Natural killer cell treated with Interleukin-12 subunit alpha and Interleukin-12 subunit beta and Interleukin-15 and Interleukin-18, amount 100 ng/mL, for 72 hours (primary cell): Measurements from ENCODE around the gene E2F3. TPM values are rescaled to one million over a fixed set of nuclear protein-coding genes. Genes with fewer than 3 reads are reported as not detected.
"Not testable (repeated sequence)": the region's sequence is repeated elsewhere in the genome, so short reads cannot be mapped to it uniquely, and the experiment has no call there.

Source experiments
- ATAC-seq, 2 donors: fragments of 150-1000 bp; cut with Tn5 transposase in 1 of 2; sonication (Bioruptor Pico), chemical (Tn5 transposase) in 1 of 2; 2 replicates each; pipeline ENCODE4 v1.10.0; 2021
- DNase-seq: peaks from one replicate; pipeline ENCODE4 v3.0.0; 2022; ENCODE audit warnings: low spot score
- H3K27ac Mint-ChIP-seq, 2 donors: 1 replicate in 1 of 2; 2 replicates in 1 of 2; pipeline ENCODE4 v1.8.0; 2022; ENCODE audit warnings: mixed read lengths in 2 of 2, mild to moderate bottlenecking in 1 of 2, moderate library complexity in 1 of 2
- H3K27me3 Mint-ChIP-seq, 2 donors: 1 replicate in 1 of 2; 2 replicates in 1 of 2; pipeline ENCODE4 v1.8.0; 2022; ENCODE audit warnings: mixed read lengths in 2 of 2
- H3K36me3 Mint-ChIP-seq: one replicate; pipeline ENCODE4 v1.8.0; 2022; ENCODE audit warnings: mixed read lengths
- H3K4me1 Mint-ChIP-seq, 2 donors: 1 replicate in 1 of 2; 2 replicates in 1 of 2; pipeline ENCODE4 v1.8.0; 2022; ENCODE audit warnings: low read depth in 2 of 2, mixed read lengths in 2 of 2, mild to moderate bottlenecking in 1 of 2
- H3K4me3 Mint-ChIP-seq: one replicate; pipeline ENCODE4 v1.8.0; 2022; ENCODE audit warnings: mixed read lengths
- H3K9me3 Mint-ChIP-seq: 2 replicates; pipeline ENCODE4 v1.8.0; 2022; ENCODE audit warnings: mixed read lengths
- total RNA-seq, 2 donors: library from RNA; stranded (reverse); gene quantifications; one replicate each; pipeline ENCODE4 v1.2.3, GENCODE V29; 2022

The E2F3 gene
- total RNA-seq, 2 donors from 2014 or later, result 24.2 to 37.4 TPM

DNA sequence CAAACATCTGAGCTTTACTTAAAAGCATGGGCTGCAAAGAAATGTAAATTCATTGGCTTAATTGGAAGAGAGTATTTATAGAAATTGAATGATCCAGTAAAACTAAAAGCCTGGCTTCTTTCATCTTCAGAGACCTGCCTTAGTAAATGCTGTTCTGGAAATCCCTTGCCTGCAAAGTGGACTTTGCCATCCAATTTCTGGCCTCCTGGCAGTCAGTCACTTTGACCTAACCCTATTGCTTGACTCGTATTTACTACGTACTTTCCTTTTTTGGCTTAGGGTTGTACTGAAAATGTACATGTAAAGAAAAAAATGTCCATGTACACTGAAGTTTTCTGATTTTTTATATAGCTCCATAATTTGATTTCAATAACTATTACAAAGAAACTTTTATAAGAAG is 47.1 kb downstream of the E2F3 start:
- H3K9me3 Mint-ChIP-seq, result no peaks in the 10 kb centered on the region
- DNase-seq (no peak), ATAC-seq (no peak)
- peaks cover 8% of the 10 kb centered on the region for H3K36me3 Mint-ChIP-seq
- no peaks in the 10 kb centered on the region for H3K27me3 Mint-ChIP-seq
- no peak overlapping the region for H3K27ac Mint-ChIP-seq
- H3K4me1 Mint-ChIP-seq, result peaks cover 36 to 42% of the 10 kb centered on the region in 2 donors
- H3K4me3 Mint-ChIP-seq, result no peak overlapping the region

DNA sequence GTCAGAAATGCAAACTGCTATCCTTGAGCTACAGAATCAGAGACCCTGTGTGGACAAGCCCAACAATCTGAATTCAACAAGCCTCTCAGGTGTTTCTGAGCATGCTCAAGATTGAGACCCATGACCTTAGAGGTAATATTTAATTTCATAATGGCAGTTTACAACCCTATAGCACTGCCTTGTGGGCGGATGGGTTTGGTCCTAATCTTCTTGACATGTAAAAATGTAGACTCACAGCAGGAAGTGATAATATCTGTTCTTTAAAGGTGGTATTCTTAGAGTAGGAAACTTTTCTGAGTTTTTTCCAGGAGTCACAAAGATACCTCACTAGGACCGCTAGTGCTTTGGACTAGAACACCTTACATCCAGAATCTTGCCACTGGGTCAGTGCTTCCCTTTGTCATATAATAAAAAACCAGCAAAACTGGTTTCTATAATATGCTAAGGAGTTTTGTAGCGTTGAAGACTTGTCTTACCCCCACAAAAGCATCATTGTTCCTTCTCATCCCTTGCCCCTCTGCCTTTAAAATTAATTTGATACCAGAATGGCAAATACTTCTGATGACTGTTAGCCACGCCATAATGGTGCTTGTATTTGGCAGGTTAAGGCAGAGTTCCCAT is 52.6 kb downstream of the E2F3 start:
- Mint-ChIP-seq H3K27me3 (no peaks in the 10 kb centered on the region), H3K9me3 (no peaks in the 10 kb centered on the region), H3K36me3 (no peaks in the 10 kb centered on the region), H3K27ac (peak overlapping the region in 1 of 2 donors; percentile 78), H3K4me1 (peaks cover 28 to 45% of the 10 kb centered on the region in 2 donors), H3K4me3 (no peak overlapping the region)
- no peak for ATAC-seq
- DNase-seq, result no peak

DNA sequence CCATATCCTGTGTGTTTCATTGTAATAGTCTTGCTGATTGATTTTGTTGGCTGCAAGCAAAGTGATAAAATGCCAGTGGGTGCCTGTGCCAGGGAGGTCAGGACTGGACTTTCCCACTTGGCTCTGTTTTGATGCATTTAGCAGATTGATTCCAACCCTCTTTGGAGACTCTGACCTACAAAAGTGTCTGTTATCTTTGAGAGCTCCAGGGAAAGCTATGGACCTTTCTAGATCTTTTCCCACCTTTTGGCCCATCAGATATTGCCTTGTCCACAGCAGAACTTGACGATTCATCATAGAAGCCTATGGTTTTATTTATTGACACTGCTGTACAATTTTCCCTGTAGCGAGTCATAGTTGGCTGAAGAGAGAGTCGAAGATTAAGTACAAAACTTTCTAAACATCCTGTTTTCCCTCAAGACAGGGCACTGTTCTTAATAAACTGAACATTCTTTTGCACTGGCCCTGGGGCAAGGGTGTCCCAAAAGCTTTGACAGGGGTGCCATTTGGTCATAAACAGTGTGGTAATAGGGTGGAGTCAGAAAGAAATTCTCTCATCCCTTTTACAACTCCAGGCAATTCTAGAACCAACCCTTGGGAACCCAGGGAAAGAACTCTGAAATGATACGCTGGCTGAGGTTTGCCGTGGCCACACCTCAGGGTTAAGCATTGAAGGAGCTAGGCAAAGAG is 53.7 kb downstream of the E2F3 start:
- Mint-ChIP-seq H3K36me3 (no peaks in the 10 kb centered on the region), H3K27me3 (no peaks in the 10 kb centered on the region), H3K4me3 (no peak overlapping the region), H3K4me1 (peaks cover 33 to 40% of the 10 kb centered on the region in 2 donors), H3K27ac (peak overlapping the region in 1 of 2 donors; percentile 52), H3K9me3 (no peaks in the 10 kb centered on the region)
- no peak for ATAC-seq
- no peak for DNase-seq

DNA sequence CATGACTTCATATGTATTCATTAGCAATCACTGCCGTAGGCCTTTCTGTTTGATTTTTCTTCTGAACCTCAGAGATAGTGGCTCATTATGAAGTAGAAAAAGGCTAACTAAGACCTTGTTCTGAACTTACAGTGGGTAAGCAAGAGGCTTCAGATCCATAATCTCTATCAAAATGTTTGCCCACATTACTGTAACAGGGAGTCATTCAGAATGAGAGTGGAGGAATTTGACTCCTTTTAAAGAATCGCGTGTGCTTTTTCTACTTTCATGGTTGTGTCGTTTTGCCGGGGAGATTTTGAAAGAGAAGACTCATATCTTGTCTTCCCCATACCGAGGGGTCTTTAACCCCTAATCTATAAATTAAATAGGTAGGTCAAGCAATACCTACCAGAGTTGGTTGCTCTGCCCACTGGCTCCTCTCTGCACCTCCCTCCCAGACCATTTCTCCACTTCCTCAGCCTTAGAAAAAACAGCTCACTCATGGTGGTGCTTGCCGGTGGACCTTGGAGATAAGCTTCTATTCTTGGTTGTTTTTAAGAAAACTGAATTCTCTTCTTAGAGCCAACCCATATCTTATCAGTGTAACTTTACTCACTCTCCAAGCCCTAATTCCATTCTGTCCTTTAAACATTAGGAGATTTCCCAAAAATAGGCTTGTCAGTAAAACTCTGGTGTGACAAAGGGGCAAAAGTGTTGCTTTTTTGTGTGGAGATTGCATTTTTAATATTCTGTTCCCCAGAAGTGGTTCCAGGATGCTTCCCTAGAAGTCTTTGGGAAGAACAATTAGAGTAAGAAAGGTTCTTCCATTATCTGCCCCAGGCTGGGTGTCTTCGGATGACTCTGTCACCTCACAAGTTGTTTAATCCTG is 56.6 kb downstream of the E2F3 start:
- Mint-ChIP-seq H3K27me3 (no peaks in the 10 kb centered on the region), H3K27ac (peak overlapping the region in 1 of 2 donors; percentile 55), H3K36me3 (no peaks in the 10 kb centered on the region)

DNA sequence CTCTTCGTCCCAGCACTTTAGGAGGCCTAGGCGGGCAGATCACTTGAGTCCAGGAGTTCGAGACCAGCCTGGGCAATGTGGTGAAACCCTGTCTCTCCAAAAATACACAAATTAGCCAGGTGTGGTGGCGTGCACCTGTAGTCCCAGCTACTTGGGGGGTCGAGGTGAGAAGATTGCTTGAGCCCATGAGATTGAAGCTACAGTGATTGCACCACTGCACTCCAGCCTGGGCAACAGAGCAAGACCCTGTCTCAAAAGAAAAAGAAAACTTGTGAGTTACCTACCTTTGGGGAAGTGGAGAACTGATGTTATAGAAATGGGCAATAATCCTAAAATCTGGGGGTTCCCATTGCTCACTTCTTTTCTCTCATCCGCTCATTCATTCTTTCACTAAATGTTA is 58.0 kb downstream of the E2F3 start:
- Mint-ChIP-seq H3K9me3 (no peaks in the 10 kb centered on the region), H3K4me1 (peaks cover 23 to 26% of the 10 kb centered on the region in 2 donors), H3K4me3 (no peak overlapping the region), H3K27ac (no peak overlapping the region), H3K27me3 (no peaks in the 10 kb centered on the region), H3K36me3 (no peaks in the 10 kb centered on the region)
- ATAC-seq, result no peak
- DNase-seq, result no peak

More for the DNA sequence above, 56.6 kb downstream of the E2F3 start:
- no peak overlapping the region for H3K4me3 Mint-ChIP-seq
- H3K9me3 Mint-ChIP-seq, result no peaks in the 10 kb centered on the region
- peaks cover 23 to 29% of the 10 kb centered on the region in 2 donors for H3K4me1 Mint-ChIP-seq
- ATAC-seq (no peak), DNase-seq (no peak)

DNA sequence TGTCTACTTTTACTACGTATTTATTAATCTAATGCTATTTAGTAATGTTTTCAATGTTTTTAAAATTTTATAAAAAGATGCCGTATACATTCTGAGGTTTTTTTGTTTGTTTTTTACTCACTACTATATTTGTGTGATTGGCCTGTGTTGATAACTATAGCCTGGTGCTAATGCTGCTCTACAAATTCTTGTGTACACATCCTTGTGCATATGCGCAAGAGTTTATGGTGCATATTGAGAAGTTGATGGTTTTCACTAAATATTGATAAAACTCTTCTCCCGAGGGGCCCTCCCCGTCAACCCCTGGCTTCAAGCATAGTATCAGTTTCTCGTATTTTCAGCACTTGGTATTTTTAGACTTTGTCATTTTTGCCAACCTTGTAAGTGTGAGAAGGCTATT is 59.9 kb downstream of the E2F3 start:
- no peak for DNase-seq
- H3K4me1 Mint-ChIP-seq, result peaks cover 20 to 23% of the 10 kb centered on the region in 2 donors
- H3K9me3 Mint-ChIP-seq, result no peaks in the 10 kb centered on the region
- H3K27ac Mint-ChIP-seq, result no peak overlapping the region
- no peak overlapping the region for H3K4me3 Mint-ChIP-seq
- no peaks in the 10 kb centered on the region for H3K27me3 Mint-ChIP-seq
- ATAC-seq, result no peak
- no peaks in the 10 kb centered on the region for H3K36me3 Mint-ChIP-seq

DNA sequence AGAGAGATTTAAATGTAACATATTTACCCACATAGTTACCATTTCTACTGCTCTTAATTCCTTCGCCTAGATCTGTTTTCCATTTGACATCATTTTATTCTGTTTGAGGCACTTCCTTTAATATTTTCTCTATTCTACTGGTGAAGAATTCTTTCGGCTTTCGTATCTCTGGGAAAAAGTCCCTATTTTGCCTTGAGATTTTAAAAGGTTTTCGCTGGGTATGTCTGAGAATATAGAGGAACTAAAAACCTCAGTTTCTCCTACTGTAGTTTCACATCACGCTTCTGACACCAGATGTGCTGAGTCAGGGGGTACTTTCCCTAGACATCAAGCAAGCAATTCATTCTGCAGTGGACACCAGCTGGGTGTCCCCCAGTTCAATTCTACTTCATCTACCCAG is 61.7 kb downstream of the E2F3 start:
- H3K4me3 Mint-ChIP-seq, result no peak overlapping the region
- H3K4me1 Mint-ChIP-seq, result peaks cover 33 to 36% of the 10 kb centered on the region in 2 donors
- no peak for ATAC-seq
- no peak for DNase-seq
- H3K27me3 Mint-ChIP-seq, result no peaks in the 10 kb centered on the region
- no peaks in the 10 kb centered on the region for H3K9me3 Mint-ChIP-seq
- H3K36me3 Mint-ChIP-seq, result no peaks in the 10 kb centered on the region
- H3K27ac Mint-ChIP-seq, result no peak overlapping the region

DNA sequence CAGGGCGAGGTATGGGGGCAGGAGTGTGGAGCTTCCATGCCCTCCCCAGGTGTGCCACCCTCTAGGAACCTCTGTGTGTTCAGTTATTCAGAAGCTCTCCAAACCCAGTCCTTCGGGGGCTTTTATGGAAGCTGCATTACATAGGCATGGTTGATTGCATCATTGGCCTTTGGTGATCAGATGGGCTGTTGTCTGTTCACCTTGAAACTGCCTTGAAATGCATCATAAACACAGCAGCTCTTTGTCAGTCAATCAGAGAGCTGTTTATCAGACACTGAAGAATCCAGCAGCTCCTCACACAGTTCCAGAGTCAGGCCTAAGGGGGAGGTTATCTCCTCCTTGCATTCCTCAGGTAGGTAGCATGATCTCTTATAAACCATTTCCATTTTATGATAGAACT is 62.4 kb downstream of the E2F3 start:
- no peak for ATAC-seq
- Mint-ChIP-seq H3K36me3 (no peaks in the 10 kb centered on the region), H3K27me3 (no peaks in the 10 kb centered on the region), H3K9me3 (no peaks in the 10 kb centered on the region), H3K4me1 (peaks cover 35 to 41% of the 10 kb centered on the region in 2 donors), H3K4me3 (no peak overlapping the region), H3K27ac (peak overlapping the region in 1 of 2 donors; percentile 47)
- DNase-seq, result no peak

DNA sequence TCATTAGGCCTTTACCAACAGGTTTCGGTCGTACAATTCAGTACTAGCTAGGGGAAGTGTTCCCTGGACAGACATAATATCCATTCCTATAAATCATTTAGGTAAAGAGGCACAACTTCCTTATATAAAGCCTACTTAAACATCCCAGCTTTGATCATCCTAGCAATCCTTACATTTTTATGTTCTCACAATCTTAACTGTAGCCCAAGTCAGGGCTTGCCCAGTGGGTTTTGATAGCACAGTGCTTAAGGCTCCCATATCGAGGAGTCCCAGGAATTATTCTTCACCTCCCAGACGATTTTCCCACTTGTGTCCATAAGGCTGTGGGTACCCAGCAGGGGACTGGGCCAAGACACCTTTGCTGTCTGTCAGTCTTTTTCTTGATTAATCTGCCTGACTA is 63.2 kb downstream of the E2F3 start:
- no peaks in the 10 kb centered on the region for H3K36me3 Mint-ChIP-seq
- no peaks in the 10 kb centered on the region for H3K9me3 Mint-ChIP-seq
- H3K27ac Mint-ChIP-seq, result peak overlapping the region in 1 of 2 donors; percentile 47
- no peak overlapping the region for H3K4me3 Mint-ChIP-seq
- H3K4me1 Mint-ChIP-seq, result peaks cover 37 to 42% of the 10 kb centered on the region in 2 donors
- DNase-seq (no peak), ATAC-seq (no peak)
- no peaks in the 10 kb centered on the region for H3K27me3 Mint-ChIP-seq

DNA sequence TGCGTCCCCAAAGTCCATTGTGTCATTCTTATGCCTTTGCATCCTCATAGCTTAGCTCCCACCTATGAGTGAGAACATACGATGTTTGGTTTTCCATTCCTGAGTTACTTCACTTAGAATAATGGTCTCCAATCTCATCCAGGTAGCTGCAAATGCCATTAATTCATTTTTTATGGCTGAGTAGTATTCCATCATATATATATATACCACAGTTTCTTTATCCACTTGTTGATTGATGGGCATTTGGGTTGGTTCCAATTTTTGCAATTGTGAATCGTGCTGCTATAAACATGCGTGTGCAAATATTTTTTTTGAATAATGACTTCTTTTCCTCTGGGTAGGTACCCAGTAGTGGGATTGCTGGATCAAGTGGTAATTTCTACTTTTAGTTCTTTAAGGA is 63.9 kb downstream of the E2F3 start:
- ATAC-seq, DNase-seq, H3K27me3 Mint-ChIP-seq, H3K9me3 Mint-ChIP-seq, H3K27ac Mint-ChIP-seq, H3K4me3 Mint-ChIP-seq, H3K36me3 Mint-ChIP-seq: not testable (repeated sequence)
- H3K4me1 Mint-ChIP-seq, result peaks cover 37 to 41% of the 10 kb centered on the region in 2 donors

DNA sequence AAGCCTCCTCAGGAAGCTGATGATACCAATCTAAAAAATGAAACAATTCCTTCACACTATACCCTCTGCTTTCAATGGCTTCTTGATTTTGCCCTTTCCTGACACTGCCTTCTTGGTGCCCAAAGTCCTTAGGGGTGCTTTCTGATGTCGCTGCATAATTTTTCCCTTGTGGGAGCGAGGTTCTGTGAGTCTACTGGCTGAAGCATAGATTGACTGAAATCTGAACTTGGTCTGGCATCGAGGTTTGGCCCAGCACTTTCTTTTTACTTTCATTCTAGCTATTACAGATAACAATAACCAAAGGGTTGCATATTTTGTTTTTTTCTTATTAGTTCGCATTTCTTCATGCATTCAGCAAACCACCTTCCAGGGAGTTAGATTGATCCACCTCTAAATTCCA is 65.8 kb downstream of the E2F3 start:
- peaks cover 31 to 41% of the 10 kb centered on the region in 2 donors for H3K4me1 Mint-ChIP-seq
- H3K4me3 Mint-ChIP-seq, result peak overlapping the region; percentile 42
- ATAC-seq (peak; percentile 44 to 78), DNase-seq (no peak)
- no peak overlapping the region for H3K27ac Mint-ChIP-seq
- H3K27me3 Mint-ChIP-seq, result no peaks in the 10 kb centered on the region
- no peaks in the 10 kb centered on the region for H3K9me3 Mint-ChIP-seq
- H3K36me3 Mint-ChIP-seq, result no peaks in the 10 kb centered on the region

DNA sequence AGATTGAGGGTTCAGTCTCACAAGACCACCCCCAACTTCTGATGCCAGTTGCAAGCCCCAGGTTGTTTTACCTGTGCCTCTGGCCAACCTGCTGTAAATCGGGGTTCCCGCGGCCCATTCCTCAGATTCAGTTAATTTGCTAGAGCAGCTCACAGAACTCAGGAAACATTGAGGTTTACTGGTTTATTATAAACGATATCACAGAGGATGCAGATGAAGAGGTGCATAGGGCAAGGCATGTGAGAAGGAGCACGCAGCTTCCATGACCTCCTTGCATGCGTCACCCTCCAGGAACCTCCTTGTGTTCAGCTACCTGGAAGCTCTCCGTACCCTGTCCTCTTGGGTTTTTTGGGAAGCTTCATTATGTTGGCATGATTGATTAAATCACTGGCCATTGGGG is 66.5 kb downstream of the E2F3 start:
- peaks cover 31 to 40% of the 10 kb centered on the region in 2 donors for H3K4me1 Mint-ChIP-seq
- peak overlapping the region; percentile 42 for H3K4me3 Mint-ChIP-seq
- no peaks in the 10 kb centered on the region for H3K36me3 Mint-ChIP-seq
- DNase-seq, result no peak
- H3K9me3 Mint-ChIP-seq, result no peaks in the 10 kb centered on the region
- H3K27me3 Mint-ChIP-seq, result no peaks in the 10 kb centered on the region
- no peak for ATAC-seq
- H3K27ac Mint-ChIP-seq, result no peak overlapping the region

DNA sequence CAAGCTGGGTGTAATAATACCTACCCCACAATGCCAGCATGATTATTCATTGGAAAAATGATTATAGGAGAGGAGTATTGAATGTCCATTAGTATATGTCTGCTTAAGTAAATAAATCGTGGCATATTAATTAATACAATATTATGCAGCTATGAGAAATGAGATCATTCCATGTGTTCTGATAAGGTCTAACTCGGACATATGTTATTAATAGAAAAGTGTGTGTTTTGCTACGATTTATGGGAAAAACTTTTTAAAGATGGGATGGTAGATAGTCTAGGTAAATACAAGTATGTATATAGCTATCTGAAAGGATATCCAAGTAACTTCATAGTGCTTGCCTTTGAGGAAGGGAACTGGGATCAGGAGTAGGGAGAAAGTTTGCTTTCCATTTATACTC is 71.1 kb downstream of the E2F3 start:
- DNase-seq, result no peak
- H3K27me3 Mint-ChIP-seq, result no peaks in the 10 kb centered on the region
- no peaks in the 10 kb centered on the region for H3K9me3 Mint-ChIP-seq
- ATAC-seq, result no peak
- H3K27ac Mint-ChIP-seq, result no peak overlapping the region
- H3K4me1 Mint-ChIP-seq, result peaks cover 25 to 32% of the 10 kb centered on the region in 2 donors
- no peak overlapping the region for H3K4me3 Mint-ChIP-seq
- H3K36me3 Mint-ChIP-seq, result no peaks in the 10 kb centered on the region

DNA sequence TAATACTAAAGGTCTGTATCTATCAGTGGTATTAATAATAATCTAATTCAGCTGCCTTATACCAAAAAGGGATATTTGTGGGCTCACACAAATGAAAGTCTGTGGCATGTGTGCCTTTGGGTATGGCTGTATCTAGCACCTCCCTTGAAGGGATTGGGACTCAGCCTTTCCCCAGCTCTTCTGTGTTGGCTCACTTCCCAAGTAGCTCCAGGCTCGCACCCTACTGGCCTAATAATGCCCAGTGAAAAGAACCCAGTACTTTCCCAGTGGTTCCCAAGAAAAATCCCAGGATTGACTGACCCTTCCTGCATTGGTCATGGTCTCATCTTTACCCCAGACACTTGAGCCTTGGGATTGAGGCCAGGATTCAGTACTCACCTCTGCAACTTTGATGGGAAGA is 71.8 kb downstream of the E2F3 start:
- ATAC-seq (no peak), DNase-seq (no peak)
- Mint-ChIP-seq H3K36me3 (no peaks in the 10 kb centered on the region), H3K27ac (no peak overlapping the region), H3K27me3 (no peaks in the 10 kb centered on the region), H3K4me1 (peaks cover 20 to 28% of the 10 kb centered on the region in 2 donors), H3K9me3 (no peaks in the 10 kb centered on the region), H3K4me3 (no peak overlapping the region)
